Right lobe of liver (tissue), 6 donors: ENCODE data around the gene CNTN6. TPM values are rescaled to one million over a fixed set of nuclear protein-coding genes. Genes with fewer than 3 reads are reported as not detected.

Source experiments
- ATAC-seq, 4 donors: fragments of 200-7000 bp; cut with Tn5 transposase; one replicate each; pipeline ENCODE4 v1.9.1; 2020; ENCODE audit warnings: mild to moderate bottlenecking in 4 of 4, moderate library complexity in 4 of 4
- DNase-seq, 3 donors: peaks; one replicate each; pipeline ENCODE4 v3.0.0-alpha.2; 2020
- H3K27ac ChIP-seq, 3 donors: fragments of 200-600 bp; one replicate each; pipeline ENCODE4 v1.8.0; 2022
- H3K27me3 ChIP-seq, 2 donors: fragments of 200-600 bp; one replicate each; pipeline ENCODE4 v1.8.0; 2022
- H3K36me3 ChIP-seq, 4 donors: fragments of 200-600 bp; sonication (generic) in 1 of 4; one replicate each; pipeline versions ENCODE4 v1.5.1 to v1.8.0; 2017 to 2022; ENCODE audit warnings: control low read depth in 1 of 4
- H3K4me1 ChIP-seq, 4 donors: fragments of 200-600 bp; sonication (generic) in 1 of 4; one replicate each; pipeline versions ENCODE4 v1.5.1 to v1.8.0; 2017 to 2022; ENCODE audit warnings: control low read depth in 1 of 4
- H3K4me3 ChIP-seq, 3 donors: fragments of 200-600 bp; one replicate each; pipeline ENCODE4 v1.8.0; 2022
- H3K9me3 ChIP-seq, 4 donors: fragments of 200-600 bp; sonication (generic) in 1 of 4; one replicate each; pipeline versions ENCODE4 v1.5.1 to v1.8.0; 2017 to 2022; ENCODE audit warnings: control low read depth in 1 of 4
- POLR2A ChIP-seq: fragments of 450-650 bp; IDR thresholded peaks from one replicate; pipeline ENCODE4 v1.6.1; 2017; ENCODE audit warnings: antibody characterized with exemption, mild to moderate bottlenecking
- WGBS: methylation state at CpG from one replicate; pipeline ENCODE4 v1.1.6; 2018; ENCODE audit warnings: low coverage, low lambda C conversion rate; ENCODE audit not compliant: insufficient coverage; ENCODE audit errors: missing lambda C conversion rate; 5-methylcytosine and 5-hydroxymethylcytosine counted together
- intact Hi-C, 2 donors: fragments of 100-400 bp; cut with DNase I; formaldehyde crosslinking; loops; one replicate each; pipeline versions ENCODE4 v1.11.2 to v1.14.1; 2022
- total RNA-seq, 6 experiments: library from RNA; depleted of rRNA in 2 of 6; stranded (reverse); fragments of >200 nt in 2 of 6; fragmentation: NEBNext Ultra II Directional in 3 of 6; extraction: Animal tissue kit (Norgen Biotek cat#: 25700) in 3 of 6; gene quantifications; one replicate each; pipeline versions ENCODE4 v1.1.0 to v1.2.4, GENCODE V29; 2016 to 2023
- TF ChIP-seq, protein P1 (sequence below), 4 donors: fragments of 200-600 bp in 3 of 4; fragments of 450-650 bp in 1 of 4; IDR thresholded peaks; one replicate each; pipeline versions ENCODE4 v1.5.1 to v1.8.0; 2016 to 2022; ENCODE audit warnings: antibody characterized with exemption in 4 of 4, mild to moderate bottlenecking in 2 of 4
- donor health status: DM: no; HTN: yes; CAD: no.
- donor health status: DM: no; HTN: no; CAD: no.
- donor health status: DM: no; HTN: no; CAD: no.
- donor health status: DM: no; HTN: yes; CAD: no.
- donor health status: DM: no; HTN: yes; CAD: no.

The CNTN6 gene
- total RNA-seq, 6 experiments from 2014 or later: not detected

- intact Hi-C loops: no loop called here
- H3K27me3 ChIP-seq: no peaks in the 10 kb centered on the region
- H3K4me1 ChIP-seq: no peaks in the 10 kb centered on the region
- 56% methylated on average over 1 of the region's 1 CpG for WGBS
- no peak overlapping the region for H3K4me3 ChIP-seq
- H3K36me3 ChIP-seq: no peaks in the 10 kb centered on the region
- no peaks in the 10 kb centered on the region for H3K9me3 ChIP-seq
- H3K27ac ChIP-seq: no peak overlapping the region
- DNase-seq: no peak
- no peak for ATAC-seq
- TF ChIP-seq, protein P1, sequence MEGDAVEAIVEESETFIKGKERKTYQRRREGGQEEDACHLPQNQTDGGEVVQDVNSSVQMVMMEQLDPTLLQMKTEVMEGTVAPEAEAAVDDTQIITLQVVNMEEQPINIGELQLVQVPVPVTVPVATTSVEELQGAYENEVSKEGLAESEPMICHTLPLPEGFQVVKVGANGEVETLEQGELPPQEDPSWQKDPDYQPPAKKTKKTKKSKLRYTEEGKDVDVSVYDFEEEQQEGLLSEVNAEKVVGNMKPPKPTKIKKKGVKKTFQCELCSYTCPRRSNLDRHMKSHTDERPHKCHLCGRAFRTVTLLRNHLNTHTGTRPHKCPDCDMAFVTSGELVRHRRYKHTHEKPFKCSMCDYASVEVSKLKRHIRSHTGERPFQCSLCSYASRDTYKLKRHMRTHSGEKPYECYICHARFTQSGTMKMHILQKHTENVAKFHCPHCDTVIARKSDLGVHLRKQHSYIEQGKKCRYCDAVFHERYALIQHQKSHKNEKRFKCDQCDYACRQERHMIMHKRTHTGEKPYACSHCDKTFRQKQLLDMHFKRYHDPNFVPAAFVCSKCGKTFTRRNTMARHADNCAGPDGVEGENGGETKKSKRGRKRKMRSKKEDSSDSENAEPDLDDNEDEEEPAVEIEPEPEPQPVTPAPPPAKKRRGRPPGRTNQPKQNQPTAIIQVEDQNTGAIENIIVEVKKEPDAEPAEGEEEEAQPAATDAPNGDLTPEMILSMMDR (IDR thresholded peaks at IDR 0.05): no peak
- no peak for TF ChIP-seq POLR2A
Observed at GRCh38 chr3:1088503-1088902, 4.3 kb upstream of the CNTN6 start.

- H3K4me1 ChIP-seq: no peaks in the 10 kb centered on the region
- no peak for TF ChIP-seq POLR2A
- TF ChIP-seq, protein P1 (IDR thresholded peaks at IDR 0.05): no peak
- intact Hi-C loops: no loop called here
- H3K27me3 ChIP-seq: no peaks in the 10 kb centered on the region
- no peaks in the 10 kb centered on the region for H3K36me3 ChIP-seq
- H3K4me3 ChIP-seq: no peak overlapping the region
- WGBS: 50% methylated on average over 1 of the region's 1 CpG
- DNase-seq (no peak), ATAC-seq (no peak)
- no peak overlapping the region for H3K27ac ChIP-seq
- H3K9me3 ChIP-seq: no peaks in the 10 kb centered on the region
Observed at GRCh38 chr3:1091286-1091685, 1.5 kb upstream of the CNTN6 start.

GRCh38 chr3:1092061-1092460 is 763 bp upstream of the CNTN6 start:
- WGBS: 26% methylated on average over 2 of the region's 2 CpGs
- Histone ChIP-seq H3K27me3 (no peaks in the 10 kb centered on the region), H3K4me3 (no peak overlapping the region), H3K27ac (no peak overlapping the region), H3K9me3 (no peaks in the 10 kb centered on the region), H3K4me1 (no peaks in the 10 kb centered on the region), H3K36me3 (no peaks in the 10 kb centered on the region)
- intact Hi-C loops: no loop called here
- ATAC-seq (no peak), DNase-seq (no peak)
- TF ChIP-seq POLR2A: no peak

DNA sequence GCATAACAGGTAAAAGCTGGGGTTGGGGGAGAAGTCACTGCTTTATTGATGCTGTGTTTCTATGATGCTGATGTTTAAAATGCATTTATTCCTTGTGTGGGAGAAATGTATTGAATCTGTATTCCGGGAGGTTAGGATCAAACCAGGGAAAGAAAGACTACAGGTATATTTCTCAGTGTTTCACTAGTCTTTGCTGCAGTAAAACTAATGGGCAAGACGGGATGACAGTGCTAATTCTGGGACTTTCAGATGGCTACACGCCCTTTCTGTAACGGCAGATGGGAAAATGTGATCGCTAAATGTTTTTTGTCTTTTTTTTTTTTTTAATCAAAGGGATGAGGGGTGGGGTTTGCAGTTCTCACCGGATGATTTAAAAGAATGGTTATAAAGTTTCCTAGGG is 393 bp downstream of the CNTN6 start:
- Histone ChIP-seq H3K27me3 (no peaks in the 10 kb centered on the region), H3K9me3 (no peaks in the 10 kb centered on the region), H3K4me3 (no peak overlapping the region), H3K27ac (no peak overlapping the region), H3K4me1 (no peaks in the 10 kb centered on the region), H3K36me3 (no peaks in the 10 kb centered on the region)
- WGBS: 49% methylated on average over 6 of the region's 6 CpGs
- DNase-seq (no peak), ATAC-seq (no peak)
- no peak for TF ChIP-seq POLR2A
- TF ChIP-seq, protein P1 (IDR thresholded peaks at IDR 0.05): no peak
- intact Hi-C loops: no loop called here

DNA sequence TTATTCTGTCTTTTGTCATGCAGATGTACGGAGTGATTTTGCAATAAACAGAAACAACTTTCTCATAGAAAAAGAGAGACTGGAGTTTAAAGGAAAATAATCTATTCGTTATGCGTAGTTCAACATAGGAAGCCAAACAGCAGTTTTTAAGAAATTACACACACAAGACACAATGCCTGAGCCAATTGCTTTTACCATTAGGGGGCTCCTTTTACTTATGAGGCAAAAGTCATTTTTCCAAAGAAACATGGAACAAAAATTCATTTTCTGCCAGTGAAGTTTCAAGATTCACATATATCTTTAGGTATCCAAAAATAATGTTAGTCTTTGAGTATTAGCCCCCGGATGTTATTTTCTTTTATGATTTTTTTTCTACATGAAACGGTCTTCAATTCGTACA is 10.7 kb downstream of the CNTN6 start:
- no peak for ATAC-seq
- intact Hi-C loops: no loop called here
- Histone ChIP-seq H3K27me3 (no peaks in the 10 kb centered on the region), H3K4me1 (no peaks in the 10 kb centered on the region), H3K4me3 (no peak overlapping the region), H3K27ac (no peak overlapping the region), H3K36me3 (no peaks in the 10 kb centered on the region), H3K9me3 (no peaks in the 10 kb centered on the region)
- WGBS: 62% methylated on average over 6 of the region's 6 CpGs
- TF ChIP-seq, protein P1 (IDR thresholded peaks at IDR 0.05): no peak
- no peak for TF ChIP-seq POLR2A
- no peak for DNase-seq
